ENCODE measurements around the gene SLC39A11. TPM values are rescaled to one million over a fixed set of nuclear protein-coding genes. Genes with fewer than 3 reads are reported as not detected.

SLC39A11 gene
- total RNA-seq, 1 experiment from 2014 or later, result 15.2 TPM

DNA sequence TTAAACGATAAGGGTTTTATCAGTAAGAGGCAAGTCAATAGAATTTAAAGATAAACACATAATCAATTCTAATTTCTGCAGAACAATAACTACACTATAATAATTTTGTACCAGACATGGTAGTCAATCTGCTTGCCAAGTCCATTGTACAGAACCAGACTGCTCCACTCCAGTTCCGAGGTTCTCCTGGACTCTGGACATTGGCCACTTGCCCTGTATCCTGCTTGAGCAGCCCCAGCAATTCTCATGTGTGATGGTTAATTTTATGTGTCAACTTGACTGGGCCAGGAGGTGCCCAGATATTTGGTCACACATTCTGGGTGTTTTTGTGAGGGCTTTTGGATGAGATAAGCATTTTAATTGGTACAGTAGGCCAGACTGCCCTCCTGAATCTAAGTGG is 384.6 kb downstream of the SLC39A11 start:
- DNase-seq, result no peak
- Histone ChIP-seq H3K14ac (ENCODE audit: insufficient read depth, low read length) (no peak overlapping the region), H4K20me1 (ENCODE audit: control insufficient read depth, insufficient read depth, insufficient read length) (no peaks in the 10 kb centered on the region), H4K8ac (replicated peaks; ENCODE audit: insufficient read length, low read depth, low read length) (no peak overlapping the region), H2BK12ac (ENCODE audit: insufficient read length, low read depth, low read length) (no peak overlapping the region), H3K27ac (ENCODE audit: insufficient read length, low read depth, low read length) (no peak overlapping the region), H3K27me3 (ENCODE audit: insufficient read depth, low read length) (no peaks in the 10 kb centered on the region; the same call in 1 of the 2 replicates), H2BK15ac (ENCODE audit: low read depth, low read length) (no peak overlapping the region), H3K4ac (ENCODE audit: low read depth, low read length) (no peak overlapping the region), H3K9me3 (ENCODE audit: control insufficient read depth, low read depth, low read length) (no peaks in the 10 kb centered on the region), H3K79me2 (ENCODE audit: insufficient read depth, low read length) (no peaks in the 10 kb centered on the region), H2BK20ac (ENCODE audit: low read depth, low read length, poor library complexity, severe bottlenecking) (no peak overlapping the region), H2AFZ (ENCODE audit: low read length) (no peak overlapping the region), H3K18ac (ENCODE audit: insufficient read length, low read depth, low read length) (no peak overlapping the region), H2AK5ac (ENCODE audit: insufficient read length, low read length) (no peak overlapping the region), H3K23ac (ENCODE audit: insufficient read length, low read depth, low read length) (no peak overlapping the region), H3K4me2 (ENCODE audit: insufficient read depth, insufficient read length, low read length) (no peak overlapping the region), H3K23me2 (ENCODE audit: insufficient read length, low read depth, low read length, poor library complexity, severe bottlenecking) (no peaks in the 10 kb centered on the region), H3K79me1 (ENCODE audit: insufficient read depth, low read depth, low read length, poor library complexity, severe bottlenecking) (no peaks in the 10 kb centered on the region), H3T11ph (ENCODE audit: low read length) (no peak overlapping the region), H3K9ac (ENCODE audit: extremely low read depth, insufficient read length, low read length) (no peak overlapping the region), H3K56ac (ENCODE audit: insufficient read length, low read depth, low read length) (no peak overlapping the region), H3K4me1 (ENCODE audit: insufficient read depth, low read length) (no peaks in the 10 kb centered on the region), H2BK5ac (ENCODE audit: insufficient read length, low read length) (no peak overlapping the region), H2BK120ac (ENCODE audit: low read depth, low read length, poor library complexity, severe bottlenecking) (no peak overlapping the region), H4K91ac (ENCODE audit: insufficient read length, low read depth, low read length) (no peak overlapping the region), H4K5ac (ENCODE audit: insufficient read length, low read depth, low read length) (no peak overlapping the region)
- TF ChIP-seq, protein P1, sequence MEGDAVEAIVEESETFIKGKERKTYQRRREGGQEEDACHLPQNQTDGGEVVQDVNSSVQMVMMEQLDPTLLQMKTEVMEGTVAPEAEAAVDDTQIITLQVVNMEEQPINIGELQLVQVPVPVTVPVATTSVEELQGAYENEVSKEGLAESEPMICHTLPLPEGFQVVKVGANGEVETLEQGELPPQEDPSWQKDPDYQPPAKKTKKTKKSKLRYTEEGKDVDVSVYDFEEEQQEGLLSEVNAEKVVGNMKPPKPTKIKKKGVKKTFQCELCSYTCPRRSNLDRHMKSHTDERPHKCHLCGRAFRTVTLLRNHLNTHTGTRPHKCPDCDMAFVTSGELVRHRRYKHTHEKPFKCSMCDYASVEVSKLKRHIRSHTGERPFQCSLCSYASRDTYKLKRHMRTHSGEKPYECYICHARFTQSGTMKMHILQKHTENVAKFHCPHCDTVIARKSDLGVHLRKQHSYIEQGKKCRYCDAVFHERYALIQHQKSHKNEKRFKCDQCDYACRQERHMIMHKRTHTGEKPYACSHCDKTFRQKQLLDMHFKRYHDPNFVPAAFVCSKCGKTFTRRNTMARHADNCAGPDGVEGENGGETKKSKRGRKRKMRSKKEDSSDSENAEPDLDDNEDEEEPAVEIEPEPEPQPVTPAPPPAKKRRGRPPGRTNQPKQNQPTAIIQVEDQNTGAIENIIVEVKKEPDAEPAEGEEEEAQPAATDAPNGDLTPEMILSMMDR (conservative IDR thresholded peaks at IDR 0.05), result no peak
- no peak overlapping the region for H3K27ac Mint-ChIP-seq
- H3K27me3 Mint-ChIP-seq (ENCODE audit: low read depth), result peaks cover 4% of the 10 kb centered on the region
- H3K9me3 Mint-ChIP-seq, result peaks cover 4 to 5% of the 10 kb centered on the region in 2 experiments; a peak in 4 of 5 replicates
- H3K4me1 Mint-ChIP-seq, result no peaks in the 10 kb centered on the region
- H3K4me3 Mint-ChIP-seq, result no peak overlapping the region
- WGBS (ENCODE audit: extremely low coverage, insufficient read length, low lambda C conversion rate), result no CpG with 5 or more reads among the region's 2 CpGs
- peaks cover 0 to 7% (median 6%) of the 10 kb centered on the region in 3 experiments; a peak in 4 of 7 replicates for H3K36me3 Mint-ChIP-seq (ENCODE audit: insufficient read depth in 1 of 3, low read depth in 3 of 3)
